H9 (cell line): ENCODE results near the gene MRPL44. TPM values are rescaled to one million over a fixed set of nuclear protein-coding genes. Genes with fewer than 3 reads are reported as not detected.

Experiments
- DNase-seq: peaks from one replicate; pipeline ENCODE4 v3.0.0-alpha.2; 2017
- H2AFZ ChIP-seq: one replicate; pipeline ENCODE4 v1.6.1; 2013; ENCODE audit warnings: mild to moderate bottlenecking, low read length, control low read depth, moderate library complexity
- H2AK5ac ChIP-seq: 2 replicates; pipeline ENCODE4 v1.6.1; 2013; ENCODE audit warnings: low read length, control low read depth, mixed read lengths; ENCODE audit not compliant: insufficient read length
- H2BK120ac ChIP-seq: one replicate; pipeline ENCODE4 v1.6.1; 2013; ENCODE audit warnings: low read depth, mild to moderate bottlenecking, low read length, control low read depth, inconsistent platforms; ENCODE audit not compliant: poor library complexity, severe bottlenecking
- H2BK12ac ChIP-seq: 2 replicates; pipeline ENCODE4 v1.6.1; 2013; ENCODE audit warnings: low read length, control low read depth, mixed read lengths, low read depth; ENCODE audit not compliant: insufficient read length
- H2BK15ac ChIP-seq: 2 replicates; pipeline ENCODE4 v1.6.1; 2013; ENCODE audit warnings: low read depth, low read length, control low read depth
- H2BK20ac ChIP-seq: one replicate; pipeline ENCODE4 v1.6.1; 2013; ENCODE audit warnings: low read depth, mild to moderate bottlenecking, low read length, control low read depth, inconsistent platforms; ENCODE audit not compliant: poor library complexity, severe bottlenecking
- H2BK5ac ChIP-seq: 2 replicates; pipeline ENCODE4 v1.6.1; 2013; ENCODE audit warnings: low read length, control low read depth, mixed read lengths; ENCODE audit not compliant: insufficient read length
- H3K14ac ChIP-seq: 2 replicates; pipeline ENCODE4 v1.6.1; 2013; ENCODE audit warnings: low read length, control low read depth; ENCODE audit not compliant: insufficient read depth
- H3K18ac ChIP-seq: 2 replicates; pipeline ENCODE4 v1.6.1; 2013; ENCODE audit warnings: low read depth, mild to moderate bottlenecking, mixed read lengths, low read length, control low read depth; ENCODE audit not compliant: insufficient read length
- H3K23ac ChIP-seq: 2 replicates; pipeline ENCODE4 v1.6.1; 2013; ENCODE audit warnings: low read length, control low read depth, mixed read lengths, low read depth; ENCODE audit not compliant: insufficient read length
- H3K23me2 ChIP-seq: 2 replicates; pipeline ENCODE4 v1.6.1; 2013; ENCODE audit warnings: low read depth, mild to moderate bottlenecking, mixed read lengths, low read length, control low read depth; ENCODE audit not compliant: insufficient read length, poor library complexity, severe bottlenecking
- H3K27ac ChIP-seq: 2 replicates; pipeline ENCODE4 v1.5.1; 2013; ENCODE audit warnings: low read length, control low read depth, mixed read lengths, low read depth; ENCODE audit not compliant: insufficient read length
- H3K27me3 ChIP-seq: 2 replicates; pipeline ENCODE4 v1.6.1; 2013; ENCODE audit warnings: low read length, control low read depth, inconsistent platforms; ENCODE audit not compliant: insufficient read depth
- H3K4ac ChIP-seq: 2 replicates; pipeline ENCODE4 v1.6.1; 2013; ENCODE audit warnings: low read depth, mild to moderate bottlenecking, control low read depth, inconsistent platforms, low read length, moderate library complexity
- H3K4me1 ChIP-seq: 2 replicates; pipeline ENCODE4 v1.6.1; 2013; ENCODE audit warnings: low read length, control low read depth, inconsistent platforms; ENCODE audit not compliant: insufficient read depth
- H3K4me2 ChIP-seq: 2 replicates; pipeline ENCODE4 v1.6.1; 2013; ENCODE audit warnings: low read length, control low read depth, mixed read lengths; ENCODE audit not compliant: insufficient read length, insufficient read depth
- H3K56ac ChIP-seq: 2 replicates; pipeline ENCODE4 v1.6.1; 2013; ENCODE audit warnings: low read depth, mild to moderate bottlenecking, mixed read lengths, low read length, control low read depth; ENCODE audit not compliant: insufficient read length
- H3K79me1 ChIP-seq: 2 replicates; pipeline ENCODE4 v1.6.1; 2013; ENCODE audit warnings: low read depth, mild to moderate bottlenecking, moderate library complexity, low read length, control low read depth, inconsistent platforms; ENCODE audit not compliant: insufficient read depth, poor library complexity, severe bottlenecking
- H3K79me2 ChIP-seq: 2 replicates; pipeline ENCODE4 v1.6.1; 2013; ENCODE audit warnings: low read length, control low read depth, inconsistent platforms; ENCODE audit not compliant: insufficient read depth
- H3K9ac ChIP-seq: 2 replicates; pipeline ENCODE4 v1.6.1; 2013; ENCODE audit warnings: low read length, control low read depth, mixed read lengths; ENCODE audit not compliant: insufficient read length; ENCODE audit errors: extremely low read depth
- H3K9me3 ChIP-seq: one replicate; pipeline ENCODE4 v1.6.1; 2013; ENCODE audit warnings: low read depth, low read length, inconsistent platforms; ENCODE audit not compliant: control insufficient read depth
- H3T11ph ChIP-seq: one replicate; pipeline ENCODE4 v1.6.1; 2013; ENCODE audit warnings: mild to moderate bottlenecking, low read length, control low read depth, inconsistent platforms
- H4K20me1 ChIP-seq: one replicate; pipeline ENCODE4 v1.6.1; 2013; ENCODE audit not compliant: control insufficient read depth, insufficient read length, insufficient read depth
- H4K5ac ChIP-seq: 2 replicates; pipeline ENCODE4 v1.6.1; 2013; ENCODE audit warnings: low read depth, mild to moderate bottlenecking, mixed read lengths, low read length, control low read depth; ENCODE audit not compliant: insufficient read length
- H4K8ac ChIP-seq: replicated peaks from 2 replicates; pipeline ENCODE4 v1.6.1; 2013; ENCODE audit warnings: low read length, control low read depth, mixed read lengths, low read depth; ENCODE audit not compliant: insufficient read length
- H4K91ac ChIP-seq: 2 replicates; pipeline ENCODE4 v1.6.1; 2013; ENCODE audit warnings: low read depth, mild to moderate bottlenecking, moderate library complexity, mixed read lengths, low read length, control low read depth; ENCODE audit not compliant: insufficient read length
- H3K27ac Mint-ChIP-seq, 3 experiments: 2 replicates in 2 of 3; 3 replicates in 1 of 3; pipeline ENCODE4 v1.8.0; 2020 to 2021; ENCODE audit warnings: mixed read lengths in 3 of 3, mild to moderate bottlenecking in 1 of 3, moderate library complexity in 1 of 3
- H3K27me3 Mint-ChIP-seq: 2 replicates; pipeline ENCODE4 v1.8.0; 2021; ENCODE audit warnings: low read depth, mild to moderate bottlenecking, moderate library complexity, mixed read lengths
- H3K36me3 Mint-ChIP-seq, 3 experiments: 2 replicates in 2 of 3; 3 replicates in 1 of 3; pipeline ENCODE4 v1.8.0; 2020 to 2021; ENCODE audit warnings: low read depth in 3 of 3, mixed read lengths in 3 of 3; ENCODE audit not compliant: insufficient read depth in 1 of 3
- H3K4me1 Mint-ChIP-seq, 2 experiments: 2 replicates each; pipeline ENCODE4 v1.8.0; 2020; ENCODE audit warnings: mixed read lengths in 2 of 2
- H3K4me3 Mint-ChIP-seq, 2 experiments: 2 replicates in 1 of 2; 3 replicates in 1 of 2; pipeline ENCODE4 v1.8.0; 2020 to 2021; ENCODE audit warnings: mild to moderate bottlenecking in 2 of 2, mixed read lengths in 2 of 2, moderate library complexity in 1 of 2
- H3K9me3 Mint-ChIP-seq, 2 experiments: 2 replicates in 1 of 2; 3 replicates in 1 of 2; pipeline ENCODE4 v1.8.0; 2020; ENCODE audit warnings: mild to moderate bottlenecking in 2 of 2, mixed read lengths in 2 of 2, moderate library complexity in 1 of 2
- WGBS: extraction: QIAGEN DNeasy Blood & Tissue Kit; methylation state at CpG from one replicate; pipeline ENCODE4 v1.1.7; 2013; ENCODE audit warnings: missing lambda C conversion rate, low lambda C conversion rate, mixed read lengths; ENCODE audit not compliant: insufficient read length; ENCODE audit errors: extremely low coverage; 5-methylcytosine and 5-hydroxymethylcytosine counted together
- total RNA-seq: library from RNA; stranded (reverse); gene quantifications from 2 replicates; pipeline ENCODE4 v1.2.1, GENCODE V29; 2021
- TF ChIP-seq, protein P1 (sequence below): fragments of 200-600 bp; sonication (generic); conservative IDR thresholded peaks from 3 replicates; pipeline ENCODE4 v1.8.0; 2021; ENCODE audit warnings: antibody characterized with exemption, mild to moderate bottlenecking

MRPL44 gene
- total RNA-seq, 1 experiment from 2014 or later = 46.1 TPM

DNA sequence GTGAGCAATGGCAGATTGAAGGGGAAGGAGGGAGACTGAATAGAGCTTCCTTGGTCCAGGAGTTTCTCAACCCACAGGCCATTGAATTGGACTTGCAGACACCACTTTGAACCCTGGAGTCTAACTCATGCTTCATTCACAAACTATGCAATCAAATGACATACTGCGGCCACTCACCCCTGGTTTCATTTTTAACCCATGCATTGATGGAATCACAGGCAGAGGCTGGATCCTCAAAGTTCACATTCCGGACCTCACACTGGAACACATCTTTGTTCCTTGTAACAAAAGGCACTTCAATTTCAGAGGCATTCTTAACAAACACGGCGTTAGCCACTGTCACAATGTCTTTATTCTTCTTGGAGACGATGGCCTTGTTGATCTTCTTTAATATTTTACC is 40.7 kb downstream of the MRPL44 start:
- no peaks in the 10 kb centered on the region for H3K27me3 Mint-ChIP-seq
- peaks cover 3 to 6% of the 10 kb centered on the region in 2 experiments for H3K4me1 Mint-ChIP-seq
- H3K9me3 Mint-ChIP-seq = no peaks in the 10 kb centered on the region; a peak in 2 of 5 replicates
- no peak overlapping the region for H3K9ac ChIP-seq
- no peaks in the 10 kb centered on the region for H3K4me1 ChIP-seq
- no peaks in the 10 kb centered on the region for H3K23me2 ChIP-seq
- H4K8ac ChIP-seq = no peak overlapping the region
- no CpG with 5 or more reads among the region's 5 CpGs for WGBS
- no peak overlapping the region for H2BK120ac ChIP-seq
- no peaks in the 10 kb centered on the region for H3K9me3 ChIP-seq
- no peak overlapping the region for H4K91ac ChIP-seq
- no peaks in the 10 kb centered on the region for H3K27me3 ChIP-seq
- H4K20me1 ChIP-seq = no peaks in the 10 kb centered on the region
- H3K56ac ChIP-seq = no peak overlapping the region
- H2BK15ac ChIP-seq = no peak overlapping the region
- H3K4me3 Mint-ChIP-seq = no peak overlapping the region
- no peak overlapping the region for H3K18ac ChIP-seq
- no peak overlapping the region for H3K4ac ChIP-seq
- H2AK5ac ChIP-seq = no peak overlapping the region
- H3T11ph ChIP-seq = no peak overlapping the region
- H2BK12ac ChIP-seq = no peak overlapping the region
- TF ChIP-seq, protein P1, sequence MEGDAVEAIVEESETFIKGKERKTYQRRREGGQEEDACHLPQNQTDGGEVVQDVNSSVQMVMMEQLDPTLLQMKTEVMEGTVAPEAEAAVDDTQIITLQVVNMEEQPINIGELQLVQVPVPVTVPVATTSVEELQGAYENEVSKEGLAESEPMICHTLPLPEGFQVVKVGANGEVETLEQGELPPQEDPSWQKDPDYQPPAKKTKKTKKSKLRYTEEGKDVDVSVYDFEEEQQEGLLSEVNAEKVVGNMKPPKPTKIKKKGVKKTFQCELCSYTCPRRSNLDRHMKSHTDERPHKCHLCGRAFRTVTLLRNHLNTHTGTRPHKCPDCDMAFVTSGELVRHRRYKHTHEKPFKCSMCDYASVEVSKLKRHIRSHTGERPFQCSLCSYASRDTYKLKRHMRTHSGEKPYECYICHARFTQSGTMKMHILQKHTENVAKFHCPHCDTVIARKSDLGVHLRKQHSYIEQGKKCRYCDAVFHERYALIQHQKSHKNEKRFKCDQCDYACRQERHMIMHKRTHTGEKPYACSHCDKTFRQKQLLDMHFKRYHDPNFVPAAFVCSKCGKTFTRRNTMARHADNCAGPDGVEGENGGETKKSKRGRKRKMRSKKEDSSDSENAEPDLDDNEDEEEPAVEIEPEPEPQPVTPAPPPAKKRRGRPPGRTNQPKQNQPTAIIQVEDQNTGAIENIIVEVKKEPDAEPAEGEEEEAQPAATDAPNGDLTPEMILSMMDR = no peak
- no peak overlapping the region for H3K27ac ChIP-seq
- H3K23ac ChIP-seq = no peak overlapping the region
- peaks cover 11 to 26% (median 20%) of the 10 kb centered on the region in 3 experiments; a peak in 5 of 7 replicates for H3K36me3 Mint-ChIP-seq
- H3K79me2 ChIP-seq = no peaks in the 10 kb centered on the region
- H3K4me2 ChIP-seq = no peak overlapping the region
- no peak overlapping the region for H4K5ac ChIP-seq
- H3K79me1 ChIP-seq = no peaks in the 10 kb centered on the region
- peak overlapping the region in 1 of 3 experiments; percentile 51; a peak in 1 of 7 replicates for H3K27ac Mint-ChIP-seq
- H2AFZ ChIP-seq = no peak overlapping the region
- no peak overlapping the region for H2BK20ac ChIP-seq
- H3K14ac ChIP-seq = no peak overlapping the region
- no peak overlapping the region for H2BK5ac ChIP-seq
- DNase-seq = no peak
